ENCODE data around the gene SDCBP2. TPM values are rescaled to one million over a fixed set of nuclear protein-coding genes. Genes with fewer than 3 reads are reported as not detected.
A peak's percentile ranks its signal among the peaks of the same experiment; 100 is the strongest.

Gene SDCBP2
- total RNA-seq, 1 donor from 2014 or later, result 1.6 TPM

DNA sequence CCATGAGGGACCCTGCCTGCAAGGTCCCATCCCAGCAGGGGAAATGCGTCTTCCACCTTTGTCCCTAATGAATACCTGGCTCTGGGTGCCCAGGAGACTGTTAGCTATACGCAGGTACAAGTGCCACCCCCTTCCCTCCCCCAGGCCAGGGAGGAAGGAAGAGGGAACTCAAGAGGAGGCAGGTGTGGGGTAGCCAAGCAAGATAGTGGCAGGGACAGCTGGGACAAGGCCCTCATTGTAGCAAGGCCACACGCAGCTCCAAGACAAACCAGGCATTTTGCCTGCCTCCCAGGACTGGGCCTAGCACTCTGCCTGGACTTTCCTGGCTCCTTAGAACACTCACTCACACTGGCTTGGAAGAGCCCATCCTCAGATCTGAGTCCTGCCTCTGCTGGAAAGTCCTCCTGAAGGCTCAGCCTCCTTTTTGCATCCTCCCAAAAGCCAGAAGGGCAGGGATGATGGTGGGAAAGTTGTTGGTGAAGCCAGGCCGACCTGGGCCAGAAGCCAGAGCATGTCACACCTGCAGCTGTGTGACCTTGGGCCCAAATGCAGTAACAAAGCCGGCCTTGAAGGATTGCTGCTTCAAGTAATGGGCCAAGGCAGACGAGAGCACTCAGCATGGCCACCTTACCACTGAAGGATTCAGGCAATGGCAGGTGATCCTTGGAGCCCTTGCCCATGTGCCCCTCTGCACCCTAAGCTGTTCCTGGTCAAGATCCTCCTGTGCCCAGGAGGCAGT is 35.1 kb downstream of the SDCBP2 start:
- no peak for TF ChIP-seq EZH2phosphoT487 (IDR thresholded peaks at IDR 0.05)
- TF ChIP-seq CTCF (IDR thresholded peaks at IDR 0.05), result no peak
- no peak for TF ChIP-seq EZH2 (IDR thresholded peaks at IDR 0.05)
- Histone ChIP-seq H2AFZ (replicated peaks) (no peak overlapping the region), H3K36me3 (no peaks in the 10 kb centered on the region), H3K27me3 (no peaks in the 10 kb centered on the region), H3K4me3 (no peak overlapping the region), H4K20me1 (ENCODE audit: low read depth) (no peaks in the 10 kb centered on the region), H3K9me3 (ENCODE audit: low read depth) (no peaks in the 10 kb centered on the region), H3K4me1 (peaks cover 5% of the 10 kb centered on the region), H3K79me2 (ENCODE audit: low read depth) (no peaks in the 10 kb centered on the region), H3K27ac (no peak overlapping the region), H3K4me2 (no peak overlapping the region), H3F3A (ENCODE audit: low read depth) (no peaks in the 10 kb centered on the region), H3K9ac (no peak overlapping the region)
- Mint-ChIP-seq H3K4me3 (no peak overlapping the region), H3K27me3 (ENCODE audit: insufficient read depth, low read depth) (no peaks in the 10 kb centered on the region), H3K36me3 (no peaks in the 10 kb centered on the region), H3K27ac (no peak overlapping the region), H3K4me1 (peaks cover 8% of the 10 kb centered on the region), H3K9me3 (no peaks in the 10 kb centered on the region)
- no peak for DNase-seq (ENCODE audit: low spot score)

DNA sequence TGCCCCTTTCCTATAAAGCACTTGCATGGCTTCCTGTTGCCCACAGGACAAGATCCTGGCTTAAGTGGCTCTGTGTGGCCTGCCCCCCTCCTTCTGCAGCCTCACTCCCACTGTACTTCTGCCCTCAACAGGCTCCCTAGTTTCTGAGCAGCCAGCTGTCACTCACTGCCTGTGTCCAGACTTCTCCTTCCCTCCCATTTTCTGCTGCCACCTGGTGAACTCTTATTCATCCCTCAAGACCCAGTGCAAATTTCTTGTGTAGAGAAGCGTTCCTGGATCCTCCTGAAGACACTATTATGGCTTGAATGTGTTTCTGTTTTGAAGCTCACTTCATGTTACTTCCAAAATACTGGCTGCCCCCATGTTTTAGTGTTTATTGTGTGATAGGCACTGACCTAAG is 36.3 kb downstream of the SDCBP2 start:
- no peak overlapping the region for H2AFZ ChIP-seq (replicated peaks)
- TF ChIP-seq CTCF (IDR thresholded peaks at IDR 0.05) (no peak), EZH2phosphoT487 (IDR thresholded peaks at IDR 0.05) (no peak), EZH2 (IDR thresholded peaks at IDR 0.05) (no peak)
- H3F3A ChIP-seq (ENCODE audit: low read depth), result no peaks in the 10 kb centered on the region
- Mint-ChIP-seq H3K27me3 (ENCODE audit: insufficient read depth, low read depth) (no peaks in the 10 kb centered on the region), H3K4me3 (no peak overlapping the region), H3K36me3 (no peaks in the 10 kb centered on the region), H3K4me1 (peaks cover 8% of the 10 kb centered on the region), H3K9me3 (no peaks in the 10 kb centered on the region), H3K27ac (peak overlapping the region; percentile 63)
- no peak overlapping the region for H3K9ac ChIP-seq
- no peaks in the 10 kb centered on the region for H3K36me3 ChIP-seq
- no peak overlapping the region for H3K4me2 ChIP-seq
- H3K27ac ChIP-seq, result no peak overlapping the region
- no peaks in the 10 kb centered on the region for H3K9me3 ChIP-seq (ENCODE audit: low read depth)
- H3K79me2 ChIP-seq (ENCODE audit: low read depth), result no peaks in the 10 kb centered on the region
- no peak for DNase-seq (ENCODE audit: low spot score)
- H3K27me3 ChIP-seq, result no peaks in the 10 kb centered on the region
- H3K4me1 ChIP-seq, result peaks cover 5% of the 10 kb centered on the region
- no peaks in the 10 kb centered on the region for H4K20me1 ChIP-seq (ENCODE audit: low read depth)
- H3K4me3 ChIP-seq, result no peak overlapping the region

GRCh38 chr20:1291191-1291741 is 37.7 kb downstream of the SDCBP2 start:
- H3K79me2 ChIP-seq (ENCODE audit: low read depth), result no peaks in the 10 kb centered on the region
- H3K4me2 ChIP-seq, result no peak overlapping the region
- H3F3A ChIP-seq (ENCODE audit: low read depth), result no peaks in the 10 kb centered on the region
- no peaks in the 10 kb centered on the region for H3K9me3 ChIP-seq (ENCODE audit: low read depth)
- no peak overlapping the region for H2AFZ ChIP-seq (replicated peaks)
- no peaks in the 10 kb centered on the region for H3K36me3 ChIP-seq
- TF ChIP-seq EZH2 (IDR thresholded peaks at IDR 0.05), result no peak
- TF ChIP-seq EZH2phosphoT487 (IDR thresholded peaks at IDR 0.05), result no peak
- TF ChIP-seq CTCF (IDR thresholded peaks at IDR 0.05), result no peak
- no peak overlapping the region for H3K27ac ChIP-seq
- no peaks in the 10 kb centered on the region for H3K27me3 ChIP-seq
- H3K4me1 ChIP-seq, result peaks cover 10% of the 10 kb centered on the region
- no peaks in the 10 kb centered on the region for H4K20me1 ChIP-seq (ENCODE audit: low read depth)
- H3K9me3 Mint-ChIP-seq, result no peaks in the 10 kb centered on the region
- DNase-seq (ENCODE audit: low spot score), result no peak
- no peak overlapping the region for H3K27ac Mint-ChIP-seq
- no peaks in the 10 kb centered on the region for H3K27me3 Mint-ChIP-seq (ENCODE audit: insufficient read depth, low read depth)
- H3K4me1 Mint-ChIP-seq, result peaks cover 8% of the 10 kb centered on the region
- no peak overlapping the region for H3K9ac ChIP-seq
- H3K4me3 ChIP-seq, result no peak overlapping the region
- H3K36me3 Mint-ChIP-seq, result no peaks in the 10 kb centered on the region
- no peak overlapping the region for H3K4me3 Mint-ChIP-seq

Data from neural progenitor cell (in vitro differentiated cells).